GM21515 (cell line): ENCODE results near the gene SUN2.

ENCODE experiments used
- ATAC-seq: cut with Tn5 transposase; IDR thresholded peaks from one replicate; pipeline ENCODE4 v1.9.1; 2021; ENCODE audit not compliant: unreplicated experiment

Gene SUN2

DNA sequence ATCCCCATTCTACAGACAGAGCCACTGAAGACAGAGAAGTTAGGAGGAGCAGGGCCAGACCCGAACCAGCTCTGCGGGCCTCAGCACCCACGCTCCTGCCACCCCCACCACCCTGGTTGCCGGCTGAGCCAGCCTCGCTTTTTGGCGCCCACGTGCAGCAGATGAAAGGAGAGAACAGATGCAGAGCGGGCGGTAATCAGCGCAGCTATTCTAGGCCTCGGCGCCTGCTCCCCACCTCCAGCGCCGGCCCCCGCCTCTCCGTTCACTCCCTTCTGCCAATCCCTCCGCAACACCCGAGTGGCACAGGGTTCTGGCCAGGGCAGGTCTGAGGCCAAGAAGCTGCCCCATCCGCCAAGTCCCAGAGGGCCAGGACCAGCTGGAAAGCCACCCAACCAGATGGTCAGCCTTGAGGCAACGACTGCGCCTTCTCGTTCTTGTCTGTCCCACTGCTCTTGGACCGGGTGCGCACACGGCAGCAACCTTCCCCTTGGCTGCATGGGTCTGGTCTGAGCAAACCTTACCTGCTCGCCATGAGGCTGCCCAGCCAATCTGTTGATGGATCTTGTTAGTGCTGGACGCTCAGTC, 21.4 kb upstream of the SUN2 start:
- ATAC-seq: no peak

DNA sequence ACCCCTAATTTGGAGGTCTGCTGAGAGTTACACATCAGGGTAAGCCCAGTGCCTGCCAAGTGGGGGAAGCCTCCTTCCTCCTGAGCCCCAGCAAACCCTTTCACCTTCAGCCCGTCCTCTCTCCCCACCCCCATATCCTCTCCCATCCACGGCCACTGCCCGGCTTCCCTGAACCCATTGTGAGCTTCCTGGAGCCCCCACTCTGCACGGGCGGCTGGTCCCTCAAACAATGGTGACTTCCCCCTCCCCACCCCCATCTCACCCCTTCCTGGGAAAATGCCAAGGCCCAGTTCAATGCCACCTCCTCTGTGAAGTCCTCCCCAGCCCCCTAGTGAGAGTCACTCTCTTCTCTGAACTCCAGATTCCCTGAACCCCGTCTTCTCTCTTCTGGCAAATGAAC, 20.3 kb upstream of the SUN2 start:
- ATAC-seq: no peak

DNA sequence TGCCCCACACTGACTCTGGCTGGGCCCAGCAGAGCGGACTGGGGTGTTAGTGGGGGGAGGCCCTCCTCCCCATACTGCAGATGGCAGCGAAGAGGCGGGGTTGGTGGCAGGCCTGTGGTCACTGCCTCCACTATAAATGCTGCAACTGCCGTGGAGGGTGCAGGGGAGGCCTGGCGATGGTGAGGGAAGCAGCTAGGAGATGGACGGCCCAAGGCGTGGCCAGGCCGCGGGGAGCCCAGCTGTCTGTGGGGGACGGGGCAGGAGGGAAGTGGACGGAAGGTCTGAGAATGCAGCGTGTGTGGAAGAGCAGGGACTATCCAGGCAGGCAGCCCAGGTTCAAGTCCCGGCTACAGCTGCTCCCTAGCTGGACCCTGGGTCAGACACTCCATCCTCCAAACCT, 19.9 kb upstream of the SUN2 start:
- no peak for ATAC-seq

DNA sequence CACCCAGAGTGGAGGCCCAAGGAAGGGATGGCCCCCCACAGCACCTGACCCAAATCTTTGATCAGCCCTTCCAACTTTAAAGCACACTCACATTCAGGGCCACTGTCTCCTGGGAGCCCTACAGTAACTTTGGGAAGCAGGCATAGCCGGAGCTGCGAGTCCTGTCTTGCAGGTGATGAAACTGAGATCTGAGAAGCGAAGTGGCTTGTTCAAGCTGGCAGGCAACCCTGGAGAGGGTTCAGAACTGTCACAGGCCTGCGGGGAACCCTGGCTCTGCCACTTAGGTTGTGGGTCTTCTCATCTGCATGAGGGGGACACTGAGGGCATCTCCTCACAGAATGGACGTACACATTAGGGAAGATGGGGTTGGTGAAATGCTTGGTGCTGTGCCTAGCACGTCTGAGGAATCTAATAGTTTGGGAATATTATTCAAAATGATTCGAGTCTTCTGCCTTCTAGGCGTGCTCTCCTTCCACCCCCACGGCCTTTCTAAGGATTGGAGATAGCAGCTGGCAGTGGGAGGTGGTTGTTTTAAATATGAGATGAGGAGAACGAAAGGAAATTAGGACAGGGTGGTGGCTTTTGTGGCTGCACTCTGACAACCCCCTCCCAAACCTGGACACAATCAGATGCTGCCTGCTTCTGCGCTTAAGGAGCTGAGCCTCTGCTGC, 18.8 kb upstream of the SUN2 start:
- no peak for ATAC-seq

DNA sequence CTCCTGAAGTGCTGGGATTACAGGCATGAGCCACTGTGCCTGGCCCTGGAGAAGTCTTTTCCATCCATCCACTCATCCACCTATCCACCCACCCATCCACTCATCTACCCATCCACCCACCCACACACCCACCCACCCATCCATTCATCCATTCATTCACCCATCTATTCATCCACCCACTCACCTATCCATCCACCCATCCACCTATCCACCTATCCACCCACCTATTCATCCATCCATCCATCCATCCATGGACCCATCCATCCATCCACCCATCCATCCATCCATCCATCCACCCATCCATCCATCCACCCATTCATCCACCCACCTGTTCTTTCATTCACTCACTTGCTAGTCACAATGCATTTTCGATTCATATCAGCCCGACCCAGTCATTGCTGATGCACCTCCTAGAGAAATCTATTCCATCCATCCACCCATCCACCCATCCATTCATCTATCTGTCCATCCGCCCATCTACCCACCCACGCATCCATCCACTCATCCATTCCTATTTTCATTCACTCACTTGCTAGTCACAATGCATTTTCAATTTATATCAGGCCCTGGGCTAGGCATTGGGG, 17.7 kb upstream of the SUN2 start:
- no peak for ATAC-seq

DNA sequence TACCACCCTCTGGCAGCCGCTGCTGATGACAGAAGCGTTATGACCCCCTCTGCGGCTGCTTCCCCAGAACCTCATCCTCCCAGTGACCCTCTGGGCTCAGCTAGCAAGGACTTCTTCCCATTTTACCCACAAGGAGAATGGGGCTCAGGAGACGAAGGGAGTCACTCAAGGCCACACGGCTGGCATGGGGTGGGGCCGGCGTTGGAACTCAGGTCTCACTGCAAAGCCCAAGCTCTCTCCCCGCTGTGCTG, 16.8 kb upstream of the SUN2 start:
- ATAC-seq: no peak

DNA sequence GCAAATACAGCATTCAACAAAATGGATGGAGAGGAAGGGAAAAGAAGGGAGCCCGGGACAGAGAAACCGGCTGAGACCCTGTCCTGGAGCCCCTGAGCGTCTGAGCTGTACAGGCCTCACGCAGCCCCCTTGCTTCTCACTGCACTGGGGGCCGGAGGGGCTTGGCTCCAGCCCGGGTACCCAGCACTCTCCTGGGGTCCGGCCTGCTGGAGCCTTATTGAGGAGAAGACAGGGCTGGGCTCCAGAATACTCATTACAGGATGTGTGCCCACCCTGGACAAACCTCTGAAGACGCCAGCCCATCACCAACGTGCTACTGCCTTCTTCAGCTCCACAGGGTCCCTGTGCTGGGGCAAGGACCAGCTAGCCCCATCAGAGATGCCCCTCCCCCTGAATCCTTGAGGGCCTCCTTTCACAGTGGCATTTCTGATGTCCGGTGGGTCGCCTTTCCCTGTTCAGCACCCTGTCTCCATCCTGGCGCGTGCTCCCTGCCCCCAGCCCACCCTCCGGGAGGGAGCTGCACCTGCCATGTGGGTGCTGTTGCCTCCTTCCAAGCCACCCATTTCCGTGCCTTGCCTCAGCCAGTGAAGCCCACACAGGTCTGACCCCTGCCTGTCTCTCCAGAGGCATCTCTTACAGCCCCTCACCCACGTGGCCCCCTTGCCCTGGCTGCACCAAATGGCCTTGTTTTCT, 14.6 kb upstream of the SUN2 start:
- ATAC-seq: no peak

DNA sequence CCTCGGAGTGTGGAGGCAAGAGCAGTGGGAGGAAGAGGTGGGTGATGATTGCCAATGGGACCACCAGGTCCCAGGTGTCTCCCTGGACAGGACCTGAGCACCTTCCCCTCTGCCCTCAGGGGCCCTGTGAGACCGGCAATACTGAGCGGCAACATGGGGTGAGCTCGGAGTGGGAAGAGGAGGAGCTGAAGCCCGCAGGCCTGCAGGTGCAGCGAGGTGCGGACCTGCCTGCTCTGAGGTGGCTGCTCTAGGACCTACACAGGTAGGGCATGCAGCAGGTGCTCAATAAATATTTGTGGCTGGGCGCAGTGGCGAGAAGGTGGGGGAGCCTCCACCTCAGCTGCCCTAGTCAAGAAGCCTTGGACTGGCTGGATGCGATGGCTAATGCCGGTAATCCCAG, 12.2 kb upstream of the SUN2 start:
- ATAC-seq: no peak

DNA sequence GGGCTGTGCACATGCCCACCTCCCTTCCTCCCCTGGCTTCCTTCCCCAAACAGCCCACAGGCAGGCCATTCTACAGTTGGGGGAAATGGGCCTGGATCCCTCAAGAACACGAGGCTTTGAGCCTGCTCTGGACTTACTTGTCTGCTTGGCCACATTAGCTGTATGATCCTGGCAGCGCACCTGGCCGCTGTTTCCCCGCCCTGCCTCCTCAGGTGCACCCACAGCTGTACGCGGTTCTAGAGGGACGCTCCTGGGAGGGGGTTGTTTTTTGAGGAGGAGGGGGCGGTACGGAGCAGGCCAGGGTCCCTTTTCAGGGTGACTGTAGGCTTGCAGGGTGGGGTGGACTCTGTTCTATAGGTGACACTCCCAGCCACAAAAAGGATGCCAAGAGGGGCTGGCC, 11.5 kb upstream of the SUN2 start:
- ATAC-seq: no peak

DNA sequence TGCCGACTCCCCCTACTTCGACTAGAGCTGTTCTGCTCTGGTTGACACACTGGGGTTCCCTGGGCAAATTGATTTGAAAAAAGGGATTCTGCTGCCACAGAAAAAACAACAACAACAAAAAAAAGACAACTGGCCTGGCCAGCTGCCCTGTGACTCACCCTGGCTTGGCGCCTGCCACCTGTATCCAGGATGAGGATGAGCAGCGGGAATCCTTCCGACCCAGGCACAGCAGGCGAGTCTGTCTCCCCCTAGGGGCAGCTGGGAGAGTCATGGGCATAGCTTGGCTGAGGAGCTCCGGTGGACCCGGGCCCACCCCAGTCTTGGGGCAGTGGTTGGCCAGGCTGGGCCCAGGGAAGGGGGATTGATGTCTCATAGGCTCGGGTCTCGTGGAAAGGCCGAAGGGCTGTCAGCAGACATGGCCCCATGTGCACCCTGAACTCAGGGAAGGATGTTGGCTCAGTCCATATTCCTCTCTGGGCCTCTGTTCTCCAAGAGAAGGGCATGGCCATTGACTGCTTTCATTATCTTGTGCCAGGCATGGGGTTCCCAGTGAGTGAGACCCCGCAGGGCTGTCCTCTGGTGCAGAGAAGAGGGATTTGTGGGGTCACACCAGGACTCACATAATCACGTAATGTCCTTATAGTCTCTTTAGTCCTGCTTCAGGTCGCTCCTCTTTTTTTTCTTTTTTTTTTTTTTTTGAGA, 10.4 kb upstream of the SUN2 start:
- ATAC-seq: no peak

DNA sequence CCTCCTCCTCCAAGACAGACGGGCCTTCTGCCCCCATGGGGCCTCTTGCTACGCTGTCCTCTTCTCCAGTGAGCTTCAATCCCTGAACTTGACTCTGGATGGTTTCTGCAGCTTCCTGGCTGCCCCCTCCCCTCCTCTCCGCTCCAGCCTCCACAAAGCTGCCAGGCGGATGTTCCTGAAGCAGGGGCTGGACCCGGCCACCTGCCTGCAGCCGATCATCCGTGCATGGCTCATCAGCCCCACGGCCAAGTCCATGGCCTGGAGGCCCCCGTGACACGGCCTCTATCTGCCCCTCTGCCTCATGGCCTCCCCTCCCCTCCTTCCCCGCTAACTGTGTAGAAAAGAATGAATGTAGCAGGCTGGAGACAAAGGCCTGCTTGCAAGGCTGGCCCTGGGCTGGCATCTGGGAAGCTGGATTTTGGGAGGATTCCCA, 6.8 kb upstream of the SUN2 start:
- no peak for ATAC-seq

DNA sequence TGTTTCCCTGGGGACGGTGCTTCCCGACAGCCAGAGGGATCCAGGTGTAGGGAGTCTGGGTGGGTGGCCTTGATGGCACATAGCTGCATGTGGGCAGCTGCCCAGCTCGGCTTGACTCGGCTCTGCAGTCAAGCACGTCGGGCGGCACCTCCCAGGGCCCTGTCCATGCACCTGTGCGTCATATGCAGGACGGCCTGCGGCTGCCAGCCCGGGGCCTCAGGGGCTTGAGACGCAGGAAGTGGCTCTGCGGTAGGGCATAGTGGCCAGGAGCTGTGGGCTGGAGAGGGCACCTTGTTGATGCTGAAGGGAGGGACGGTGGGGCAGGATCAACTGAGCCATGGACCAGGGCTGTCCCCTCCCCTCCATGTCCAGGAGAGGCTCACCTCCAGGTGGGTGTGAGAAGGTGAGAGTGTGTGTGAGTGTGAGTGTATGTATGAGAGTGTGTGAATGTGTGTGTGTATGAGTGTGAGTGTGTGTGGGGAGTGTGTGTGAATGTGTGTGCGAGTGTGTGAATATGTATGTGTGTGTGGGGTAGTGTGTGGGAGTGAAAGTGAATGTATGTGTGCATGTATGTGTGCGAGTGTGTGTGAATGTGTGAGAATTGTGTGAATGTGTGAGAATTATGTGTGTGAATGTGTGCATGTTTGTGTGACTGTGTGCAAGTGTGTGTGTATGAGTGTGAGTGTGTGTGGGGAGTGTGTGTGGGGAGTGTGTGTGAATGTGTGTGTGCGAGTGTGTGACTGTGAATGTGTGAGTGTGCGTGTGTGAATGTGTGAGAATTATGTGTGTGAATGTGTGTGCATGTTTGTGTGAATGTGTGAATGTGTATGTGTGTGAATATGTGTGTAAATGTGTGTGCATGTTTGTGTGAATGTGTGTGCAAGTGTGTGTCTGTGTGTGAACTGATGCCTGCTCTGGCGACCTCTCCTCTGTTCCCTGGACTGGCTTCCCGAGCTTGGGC, 5.7 kb upstream of the SUN2 start:
- no peak for ATAC-seq

DNA sequence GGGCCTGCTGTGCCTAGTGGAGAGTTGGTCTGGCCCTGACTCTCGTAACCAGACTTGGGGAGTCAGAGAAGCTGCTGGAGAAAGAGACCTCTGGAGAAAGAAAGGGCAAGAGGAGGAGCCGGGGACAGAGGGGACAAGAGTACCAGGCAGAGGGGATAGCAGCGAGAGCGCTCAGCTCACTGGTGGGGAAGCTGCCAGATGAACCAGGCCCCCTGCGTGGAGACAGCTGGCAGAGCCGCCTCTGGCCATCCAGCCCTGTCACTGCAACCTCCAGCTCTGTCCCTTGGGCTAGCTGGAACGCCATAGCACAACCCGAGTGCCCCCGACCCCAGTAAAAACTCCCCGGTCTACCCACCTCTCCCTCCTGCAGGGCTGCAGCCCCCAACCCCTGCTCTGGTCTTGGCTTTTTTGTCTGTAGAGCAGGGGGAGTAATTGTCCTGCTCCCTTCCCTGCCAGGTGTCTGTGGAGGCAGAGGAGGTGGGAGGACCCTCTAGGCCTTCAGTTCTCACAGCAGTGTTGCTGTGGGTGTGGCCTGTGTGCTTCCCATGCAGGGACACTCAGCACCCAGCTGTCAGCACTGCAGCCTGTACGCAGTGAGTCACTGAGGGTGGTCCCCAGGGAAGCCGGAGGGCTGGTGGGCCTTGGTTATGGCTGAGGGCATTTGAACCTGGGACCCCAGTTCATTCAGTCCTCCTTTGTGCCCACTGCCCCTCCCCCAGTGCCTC, 4.8 kb upstream of the SUN2 start:
- ATAC-seq: no peak

DNA sequence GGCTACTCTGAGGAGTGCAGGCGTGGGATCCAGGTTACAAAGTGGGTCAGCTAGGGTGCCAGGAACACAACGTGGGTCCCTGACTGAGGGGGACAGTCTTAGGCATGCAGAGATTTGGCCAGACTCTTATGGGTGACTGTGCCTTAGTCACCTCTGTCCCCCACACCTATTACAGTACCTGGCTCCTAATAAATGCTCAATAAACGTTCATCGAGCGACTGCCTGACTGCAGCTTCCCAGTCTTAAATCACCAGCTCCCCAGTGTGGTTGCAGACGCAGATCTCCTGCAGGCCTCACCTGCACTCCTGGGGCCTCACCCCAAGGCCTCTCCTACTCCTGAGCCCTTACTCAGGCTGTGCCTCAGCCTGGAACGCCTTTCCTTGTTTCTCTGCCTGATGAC, 3.2 kb upstream of the SUN2 start:
- no peak for ATAC-seq

DNA sequence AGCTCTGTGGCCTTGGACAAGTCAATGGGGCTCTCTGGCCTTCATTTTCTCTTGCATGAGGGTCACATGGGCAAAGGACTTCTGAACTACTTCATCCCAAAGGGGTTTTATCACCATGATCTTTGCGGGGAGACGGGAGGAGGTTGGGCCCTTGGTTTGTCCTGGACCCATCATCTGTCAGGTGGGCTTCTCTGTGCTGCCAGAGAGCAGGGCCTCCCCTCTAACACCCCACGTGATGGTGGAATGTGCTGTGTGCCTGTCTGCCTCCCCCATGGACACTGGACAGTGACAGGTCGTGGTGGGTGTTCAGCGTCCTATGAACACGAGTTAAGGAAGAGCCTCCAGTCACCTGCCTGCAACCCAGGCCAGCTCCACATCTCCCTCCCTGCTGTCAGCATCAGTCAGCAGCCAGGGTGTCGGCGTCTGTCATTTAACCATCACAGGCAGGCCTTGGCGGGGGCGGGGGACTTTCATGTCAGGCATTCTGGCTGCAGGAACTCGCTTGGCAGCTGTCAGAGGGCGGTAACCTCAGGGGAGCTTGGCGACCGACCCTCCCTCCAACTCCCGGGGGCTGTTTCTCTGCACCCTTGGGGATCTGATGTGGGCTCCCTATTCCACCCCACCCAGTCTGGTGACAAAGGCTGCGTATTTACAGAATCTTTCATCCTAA, 2.6 kb upstream of the SUN2 start:
- no peak for ATAC-seq

DNA sequence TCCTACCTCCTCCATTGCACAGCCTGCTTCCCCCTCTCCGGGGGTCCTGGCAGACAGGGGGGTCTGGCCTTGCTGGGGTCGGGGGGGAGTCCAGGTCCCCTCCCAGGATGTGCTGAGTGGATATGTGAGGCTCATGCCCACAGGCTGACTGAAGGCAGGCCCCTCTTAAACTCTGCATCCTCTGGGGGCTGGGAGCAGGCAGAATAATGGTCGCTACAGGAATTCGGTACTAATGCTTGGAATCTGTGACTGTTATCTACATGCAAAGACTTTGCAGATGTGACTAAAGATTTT, 1.6 kb upstream of the SUN2 start:
- no peak for ATAC-seq

DNA sequence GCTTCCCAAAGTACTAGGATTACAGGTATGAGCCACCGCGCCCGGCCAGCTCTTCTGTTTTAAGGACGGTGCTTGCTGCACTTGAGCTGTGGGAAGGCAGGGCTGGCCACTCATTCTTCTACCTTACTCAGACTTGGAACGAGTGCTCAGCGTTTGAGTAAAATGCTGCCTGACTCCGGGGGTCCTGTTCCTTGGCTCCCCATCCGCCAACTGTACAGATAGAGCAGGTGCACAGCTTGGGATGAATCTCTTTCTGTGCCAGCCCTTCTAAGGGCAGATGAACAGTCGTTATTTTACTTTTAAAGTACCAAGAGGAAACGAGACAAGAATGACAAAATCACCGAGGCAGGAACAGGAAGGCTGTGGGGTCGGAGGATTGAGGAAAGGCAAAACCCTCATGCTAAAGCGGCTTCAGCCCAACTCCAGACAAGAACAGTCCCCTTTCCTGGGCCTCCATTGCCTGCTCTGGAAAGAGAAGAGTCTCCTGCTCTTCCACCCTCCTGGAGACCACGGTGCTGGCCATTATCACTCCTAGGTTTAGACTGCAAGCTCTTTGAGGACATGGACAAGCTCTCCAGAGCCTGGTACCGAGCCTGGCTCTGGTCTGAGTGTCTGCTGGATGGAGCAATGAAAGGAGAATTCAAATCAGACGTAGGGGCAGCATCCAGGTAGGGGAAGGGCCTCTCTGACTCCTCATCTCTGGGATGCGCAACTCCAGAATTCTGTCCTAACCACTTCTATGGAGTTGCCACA, 1.1 kb upstream of the SUN2 start:
- no peak for ATAC-seq

DNA sequence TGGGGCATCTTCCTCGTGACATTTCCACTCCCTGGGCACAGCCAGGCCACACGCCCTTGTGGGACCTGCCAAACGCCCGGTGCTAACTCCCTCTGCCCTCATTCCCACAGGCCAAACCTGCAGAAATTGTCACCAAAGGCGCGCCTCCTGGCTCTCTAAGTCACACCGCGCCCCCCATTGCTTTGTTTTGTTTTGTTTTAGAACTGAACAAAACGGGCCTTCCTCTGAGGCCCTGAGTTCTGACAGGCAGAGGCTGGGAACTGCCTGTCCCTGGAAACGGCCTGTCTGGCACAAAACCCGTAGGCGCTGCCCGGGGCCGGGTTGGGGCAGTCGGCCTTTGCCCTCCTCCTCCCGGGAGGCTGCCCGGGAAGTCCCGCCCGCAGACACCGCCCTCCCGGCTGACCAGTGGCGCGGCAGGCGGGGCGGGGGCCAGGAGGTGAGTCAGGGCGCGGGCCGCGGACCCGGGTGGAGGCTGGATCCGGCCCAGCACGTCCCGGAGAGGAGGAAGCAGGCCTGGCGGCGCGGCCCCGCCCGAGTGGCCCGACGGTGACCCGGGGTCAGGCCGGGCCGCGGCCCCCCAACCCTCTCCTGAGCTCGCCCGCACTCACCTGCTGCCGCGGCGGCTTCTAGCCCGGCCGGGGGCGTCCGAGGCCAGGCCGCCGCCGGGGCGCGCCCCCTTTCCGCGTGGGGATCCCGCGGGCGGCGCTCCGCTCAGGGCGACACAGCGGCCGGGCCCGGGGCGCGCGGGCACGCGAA, 465 bp downstream of the SUN2 start:
- peak; percentile 21 for ATAC-seq
